Amniotic stem cell (primary cell): ENCODE measurements around the gene ATP2B1.
"Not testable (repeated sequence)": the region's sequence is repeated elsewhere in the genome, so short reads cannot be mapped to it uniquely, and the experiment has no call there.

Experiments
- DNase-seq: peaks from one replicate; lab custom pipeline; 2025; lab: John Stamatoyannopoulos, UW

ATP2B1 gene

GRCh38 chr12:89708565-89709156 lies at the start of gene ATP2B1:
Gene ATP2B1, minus strand, starts transcription at chr12:89708838. Its CDS starts 52,952 bp downstream, at chr12:89655886.
- peak; percentile 76 for DNase-seq

GRCh38 chr12:89757987-89758386 lies 49.3 kb upstream of the ATP2B1 start:
- not testable (repeated sequence) for DNase-seq

DNA sequence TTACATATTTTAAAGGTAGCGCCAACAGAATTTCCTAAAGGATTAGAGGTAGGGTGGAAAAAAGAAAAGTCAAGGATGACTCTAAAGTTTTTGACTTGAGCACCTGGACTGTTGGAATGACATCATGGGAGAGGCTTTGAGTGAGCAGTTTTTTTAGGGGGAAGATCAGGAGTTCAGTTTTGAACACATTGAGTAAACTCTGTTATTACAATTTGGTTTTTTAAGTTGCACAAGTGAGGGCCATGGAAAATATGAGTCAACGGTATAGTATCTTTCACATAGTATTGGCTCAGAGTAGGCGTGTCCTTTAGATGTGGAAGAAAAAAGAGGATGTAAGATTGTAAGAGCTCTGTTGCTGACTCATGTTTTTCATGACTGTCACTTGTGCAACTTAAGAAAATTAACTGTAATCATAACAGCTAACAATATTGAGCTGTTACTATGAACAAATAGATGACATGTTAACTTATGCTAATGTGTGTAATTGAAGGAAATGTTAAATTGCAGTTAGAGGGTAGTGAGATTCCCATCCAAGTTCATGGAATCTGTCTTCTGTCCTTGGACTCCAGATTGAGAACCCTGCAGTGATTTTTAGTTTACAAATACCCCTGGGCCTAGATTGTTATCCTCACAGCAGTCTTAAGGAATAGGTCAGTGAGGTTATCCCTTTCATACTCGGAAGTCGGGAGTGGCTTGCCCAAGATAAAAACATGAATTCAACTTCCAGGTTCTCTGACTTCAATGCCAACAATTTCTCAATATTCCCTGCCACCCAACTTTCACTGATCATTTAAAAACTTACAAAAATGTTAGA lies 48.2 kb upstream of the ATP2B1 start:
- peak; percentile 98 for DNase-seq

GRCh38 chr12:89756194-89756584 lies 47.6 kb upstream of the ATP2B1 start:
- DNase-seq = no peak

DNA sequence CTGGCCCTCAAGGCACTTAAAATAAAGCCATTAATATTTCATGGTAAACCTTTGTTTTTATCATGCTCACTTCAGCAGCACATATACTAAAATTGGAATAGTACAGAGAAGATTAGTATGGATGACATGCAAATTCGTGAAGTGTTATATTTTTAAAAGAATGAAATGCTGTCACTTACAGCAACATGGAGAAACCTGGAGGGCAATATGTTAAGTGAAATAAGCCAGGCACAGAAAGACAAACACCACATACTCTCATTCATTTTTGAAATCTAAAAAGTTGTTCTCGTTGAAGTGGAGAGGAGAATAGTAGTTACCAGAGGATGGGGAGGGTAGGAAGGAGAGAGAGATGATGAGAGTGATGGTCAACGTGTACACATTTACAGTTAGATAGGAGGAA lies 45.4 kb upstream of the ATP2B1 start:
- DNase-seq = no peak

DNA sequence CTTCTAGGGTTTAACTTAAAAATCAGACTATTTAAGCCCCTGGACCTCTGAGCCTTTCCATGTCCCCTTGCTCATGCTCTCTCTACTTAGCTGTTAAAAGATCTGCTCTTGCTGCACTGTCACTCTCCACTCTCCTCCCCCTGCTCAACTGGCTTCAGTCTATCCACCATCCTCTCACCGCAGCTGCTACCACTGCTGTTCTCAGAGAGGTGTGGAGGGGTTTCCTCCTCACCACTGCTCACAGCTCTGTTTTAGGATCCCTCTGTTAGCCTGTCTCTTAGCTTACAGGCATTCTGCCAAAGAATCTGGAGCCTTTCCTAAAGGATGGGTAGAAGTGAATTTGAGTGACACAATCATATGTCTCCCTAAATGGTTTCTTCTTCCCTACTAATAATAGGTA lies 43.7 kb upstream of the ATP2B1 start:
- DNase-seq = no peak

DNA sequence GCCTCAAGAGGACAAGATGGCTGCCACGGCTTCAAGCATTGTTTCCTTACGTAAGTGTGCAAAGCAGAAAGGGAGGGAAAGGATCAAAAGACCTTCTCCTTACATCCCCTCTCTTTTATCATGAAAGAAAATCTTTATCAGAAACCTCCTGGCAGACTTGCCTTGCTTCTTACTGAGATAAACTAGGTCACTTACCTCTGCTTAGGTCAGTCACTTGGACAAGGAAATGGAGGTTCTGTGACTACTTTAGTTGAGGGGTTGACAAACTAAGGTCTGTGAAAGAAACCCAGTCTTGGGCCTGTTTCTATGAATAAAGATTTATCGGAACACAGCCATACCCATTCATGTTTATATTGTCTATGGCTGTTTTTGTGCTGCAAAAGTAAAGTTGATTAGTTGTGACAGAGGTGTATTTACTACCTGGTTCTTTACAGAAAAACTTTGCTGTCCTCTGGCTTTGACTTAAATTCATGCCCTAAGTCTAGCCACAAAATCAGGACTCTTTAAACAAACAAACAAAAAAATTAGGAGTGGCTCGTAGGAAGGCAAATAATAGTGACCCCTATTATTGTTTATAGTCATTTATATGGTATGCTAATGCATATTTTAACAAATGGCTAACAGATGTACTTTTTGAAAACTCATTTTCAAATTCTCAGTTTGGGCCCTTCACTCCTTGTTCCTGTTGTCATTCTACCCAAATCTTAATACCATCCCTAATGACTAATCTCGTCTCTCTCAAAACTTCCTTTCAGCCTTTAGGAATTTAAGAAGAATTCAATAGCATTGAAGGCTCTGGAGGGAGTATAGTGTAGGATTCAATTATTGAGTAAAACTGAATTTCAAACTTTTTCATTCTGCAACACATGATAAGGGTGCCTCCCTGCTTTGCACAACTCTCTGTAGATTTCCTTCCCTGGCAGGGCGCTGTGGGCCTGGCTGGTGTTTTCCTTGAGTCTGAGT lies 42.0 kb upstream of the ATP2B1 start:
- peak; percentile 16 for DNase-seq

- no peak for DNase-seq
Observed at GRCh38 chr12:89748791-89749190, 40.2 kb upstream of the ATP2B1 start.

GRCh38 chr12:89745286-89745685 lies 36.6 kb upstream of the ATP2B1 start:
- no peak for DNase-seq

- DNase-seq = no peak
Observed at GRCh38 chr12:89742337-89743022, 33.8 kb upstream of the ATP2B1 start.

DNA sequence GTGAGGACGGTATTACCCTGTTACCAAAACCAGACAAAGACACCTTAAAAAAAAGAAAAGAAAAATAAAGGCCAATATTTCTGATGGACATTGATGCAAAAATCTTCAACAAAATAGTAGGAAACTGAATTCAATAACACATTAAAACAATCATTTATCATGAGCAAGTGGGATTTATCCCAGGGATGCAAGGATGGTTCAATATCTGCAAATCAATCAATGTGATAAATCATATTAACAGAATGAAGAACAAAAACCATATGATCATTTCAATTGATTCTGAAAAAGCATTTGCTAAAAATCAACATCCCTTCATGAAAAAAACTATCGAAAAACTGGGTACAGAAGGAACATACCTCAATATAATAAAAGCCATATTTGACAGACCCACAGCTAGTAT lies 32.3 kb upstream of the ATP2B1 start:
- no peak for DNase-seq

DNA sequence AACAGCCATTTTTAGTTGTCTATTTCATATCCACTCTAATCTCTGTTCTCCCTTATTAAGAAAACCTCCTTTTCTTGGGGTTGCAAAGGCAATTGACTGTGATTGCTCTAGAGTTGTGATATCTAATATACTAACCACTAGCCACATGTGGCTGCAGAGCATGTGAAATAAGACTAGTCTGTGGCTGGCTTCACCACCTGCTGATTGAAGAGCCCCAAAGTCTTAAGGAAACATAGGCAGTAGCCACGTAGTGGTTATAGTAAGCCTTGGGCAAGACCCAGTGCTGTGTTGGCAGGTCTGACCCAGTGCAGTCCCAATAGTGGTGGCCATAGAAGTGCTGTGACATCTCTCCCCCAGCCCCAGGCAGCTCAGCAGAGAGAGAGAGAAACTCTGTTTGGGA lies 28.4 kb upstream of the ATP2B1 start:
- no peak for DNase-seq

DNA sequence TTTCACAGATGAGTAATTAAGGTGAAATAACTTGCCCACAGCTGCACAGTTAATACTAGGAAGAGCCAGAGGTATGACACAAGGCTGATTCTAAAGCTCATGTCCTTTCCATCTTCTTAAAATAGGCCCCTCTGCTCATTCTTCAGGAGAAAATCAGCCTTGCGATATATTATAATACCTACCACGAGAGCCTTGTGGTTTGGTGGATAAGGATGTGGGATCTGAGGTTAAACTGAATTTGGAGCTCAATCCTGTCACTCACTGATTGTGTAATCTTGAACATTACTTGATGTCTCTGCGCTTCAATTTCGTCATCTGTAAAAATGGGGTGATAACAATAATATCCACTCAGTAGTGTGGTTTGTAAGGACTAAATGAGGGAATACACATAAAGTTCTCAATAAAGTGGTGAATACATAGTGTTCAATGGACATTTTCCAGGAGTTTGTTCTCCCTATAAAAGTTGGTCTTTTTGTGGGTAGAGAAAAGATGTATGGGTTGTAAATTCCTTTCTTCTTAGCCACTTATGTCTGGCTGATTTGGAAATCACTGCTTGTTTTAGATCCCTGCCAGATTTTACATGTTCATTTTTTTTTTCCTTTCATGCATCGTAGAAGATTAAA lies 25.1 kb upstream of the ATP2B1 start:
- peak; percentile 42 for DNase-seq

DNA sequence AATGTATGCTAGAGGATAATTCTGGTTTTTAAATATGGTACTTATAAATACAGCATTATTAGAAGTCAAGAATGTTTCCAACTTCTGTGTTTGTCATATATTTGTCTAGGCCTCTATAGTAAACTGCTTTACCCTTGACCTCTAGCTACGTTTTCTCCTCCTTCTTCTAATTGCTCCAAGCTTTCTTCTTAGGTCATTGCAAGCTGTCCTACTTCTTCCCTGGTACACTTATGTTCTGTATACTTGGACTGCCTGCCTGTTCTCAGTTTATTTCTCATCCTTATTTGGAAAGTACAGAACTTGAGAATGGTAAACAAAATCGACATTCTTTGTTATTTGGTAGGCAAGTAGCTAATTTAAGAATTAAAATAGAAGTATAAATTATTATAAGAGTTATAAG lies 23.9 kb upstream of the ATP2B1 start:
- no peak for DNase-seq

DNA sequence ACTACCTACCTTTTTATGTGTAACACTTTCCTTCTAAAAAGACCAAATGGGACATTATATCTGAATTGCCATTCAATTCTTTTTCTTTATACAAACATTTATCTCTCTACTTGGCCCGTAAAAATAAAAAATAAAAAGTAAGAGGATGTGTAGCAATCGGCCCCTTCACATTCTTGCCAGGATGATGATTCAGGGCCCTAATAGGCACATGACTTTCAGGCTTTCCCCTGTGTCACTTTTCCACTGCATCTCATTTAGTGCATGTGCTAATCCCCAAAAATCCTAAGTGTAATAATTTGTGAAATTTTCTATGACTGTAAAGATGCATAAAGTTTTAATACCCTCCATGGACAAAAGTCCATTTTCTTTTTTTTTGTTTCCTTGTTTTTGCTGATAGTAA lies 23.0 kb upstream of the ATP2B1 start:
- no peak for DNase-seq

GRCh38 chr12:89731089-89731488 lies 22.5 kb upstream of the ATP2B1 start:
- DNase-seq = no peak

GRCh38 chr12:89729946-89730459 lies 21.4 kb upstream of the ATP2B1 start:
- no peak for DNase-seq

- DNase-seq = no peak
Observed at GRCh38 chr12:89723276-89723675, 14.6 kb upstream of the ATP2B1 start.

DNA sequence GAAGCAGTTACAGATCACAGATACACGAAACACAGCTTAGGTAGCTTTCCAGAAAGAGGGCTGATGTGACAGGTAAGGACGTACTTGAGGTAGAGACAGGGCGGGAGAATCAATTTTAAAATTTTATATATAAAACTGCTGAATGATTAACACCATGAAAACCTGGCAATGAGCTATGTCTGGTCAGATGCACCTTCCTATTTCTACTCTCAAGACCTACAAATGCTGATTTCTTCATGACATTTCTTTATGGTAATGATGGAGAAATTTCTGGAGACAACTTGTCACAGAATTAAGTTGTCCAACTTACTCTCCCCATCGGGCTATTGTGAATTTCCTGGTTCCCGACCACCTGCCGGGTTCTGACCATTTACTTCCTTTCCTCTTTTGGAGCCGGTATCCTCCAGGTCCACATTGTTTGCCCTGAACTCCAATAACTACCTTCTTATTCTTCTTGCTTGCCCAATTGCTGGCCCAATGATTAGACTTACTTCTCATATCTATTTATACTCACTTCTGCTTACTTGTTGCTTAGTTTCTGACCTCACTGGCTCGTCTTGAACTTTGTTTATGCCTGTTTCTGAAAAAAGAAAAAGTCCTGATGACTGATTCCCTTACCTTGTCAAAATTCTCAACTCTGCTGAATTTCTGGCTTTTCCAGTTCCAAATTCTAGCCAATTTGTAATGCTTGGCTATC lies 12.8 kb upstream of the ATP2B1 start:
- DNase-seq = no peak

GRCh38 chr12:89717759-89718523 lies 9.3 kb upstream of the ATP2B1 start:
- DNase-seq = no peak
